ENCODE measurements around the gene OR52I1.

DNA sequence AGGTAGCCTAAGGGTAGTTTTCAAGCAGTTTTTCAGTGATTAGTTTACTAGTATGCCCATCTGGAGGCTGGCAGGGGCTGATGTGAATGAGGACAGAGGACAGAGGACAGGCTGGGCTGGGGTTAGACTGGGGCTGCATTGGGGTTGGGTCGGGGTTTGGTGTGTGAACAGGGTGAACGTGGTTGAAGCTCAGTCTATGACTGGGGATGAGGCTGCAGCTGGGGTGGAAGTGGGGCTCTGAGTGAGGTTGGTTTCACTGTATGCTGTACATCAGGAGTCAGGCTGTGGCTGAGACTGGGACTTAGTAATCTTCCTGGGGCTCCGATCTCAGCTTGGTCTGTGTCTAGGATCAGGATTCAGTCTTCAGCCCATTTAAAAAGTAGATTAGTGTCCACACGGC, 50.4 kb downstream of the OR52I1 start:
- TF ChIP-seq TAF1 (IDR thresholded peaks at IDR 0.05; ENCODE audit: borderline replicate concordance, insufficient read depth, low read length) (no peak), POLR2AphosphoS5 (IDR thresholded peaks at IDR 0.05; ENCODE audit: low read depth, low read length) (no peak), SIN3A (IDR thresholded peaks at IDR 0.05; ENCODE audit: borderline replicate concordance, insufficient read depth, low read length) (no peak)
- TF ChIP-seq, protein P1, sequence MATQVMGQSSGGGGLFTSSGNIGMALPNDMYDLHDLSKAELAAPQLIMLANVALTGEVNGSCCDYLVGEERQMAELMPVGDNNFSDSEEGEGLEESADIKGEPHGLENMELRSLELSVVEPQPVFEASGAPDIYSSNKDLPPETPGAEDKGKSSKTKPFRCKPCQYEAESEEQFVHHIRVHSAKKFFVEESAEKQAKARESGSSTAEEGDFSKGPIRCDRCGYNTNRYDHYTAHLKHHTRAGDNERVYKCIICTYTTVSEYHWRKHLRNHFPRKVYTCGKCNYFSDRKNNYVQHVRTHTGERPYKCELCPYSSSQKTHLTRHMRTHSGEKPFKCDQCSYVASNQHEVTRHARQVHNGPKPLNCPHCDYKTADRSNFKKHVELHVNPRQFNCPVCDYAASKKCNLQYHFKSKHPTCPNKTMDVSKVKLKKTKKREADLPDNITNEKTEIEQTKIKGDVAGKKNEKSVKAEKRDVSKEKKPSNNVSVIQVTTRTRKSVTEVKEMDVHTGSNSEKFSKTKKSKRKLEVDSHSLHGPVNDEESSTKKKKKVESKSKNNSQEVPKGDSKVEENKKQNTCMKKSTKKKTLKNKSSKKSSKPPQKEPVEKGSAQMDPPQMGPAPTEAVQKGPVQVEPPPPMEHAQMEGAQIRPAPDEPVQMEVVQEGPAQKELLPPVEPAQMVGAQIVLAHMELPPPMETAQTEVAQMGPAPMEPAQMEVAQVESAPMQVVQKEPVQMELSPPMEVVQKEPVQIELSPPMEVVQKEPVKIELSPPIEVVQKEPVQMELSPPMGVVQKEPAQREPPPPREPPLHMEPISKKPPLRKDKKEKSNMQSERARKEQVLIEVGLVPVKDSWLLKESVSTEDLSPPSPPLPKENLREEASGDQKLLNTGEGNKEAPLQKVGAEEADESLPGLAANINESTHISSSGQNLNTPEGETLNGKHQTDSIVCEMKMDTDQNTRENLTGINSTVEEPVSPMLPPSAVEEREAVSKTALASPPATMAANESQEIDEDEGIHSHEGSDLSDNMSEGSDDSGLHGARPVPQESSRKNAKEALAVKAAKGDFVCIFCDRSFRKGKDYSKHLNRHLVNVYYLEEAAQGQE (IDR thresholded peaks at IDR 0.05; ENCODE audit: insufficient read depth in 1 of 2, low read depth in 2 of 2, low read length in 2 of 2), result no peak
